ENCODE results near the gene SGIP1. TPM values are rescaled to one million over a fixed set of nuclear protein-coding genes. Genes with fewer than 3 reads are reported as not detected.

SGIP1 gene
- total RNA-seq, 1 donor: 17.4 TPM

- peak; percentile 36 for DNase-seq (ENCODE audit: insufficient read length, low spot score, missing footprints)
- Histone ChIP-seq H3K4me2 (ENCODE audit: insufficient read depth, low read length) (peak overlapping the region; percentile 42), H3K79me2 (ENCODE audit: insufficient read depth, low read length) (no peaks in the 10 kb centered on the region), H3K4me3 (ENCODE audit: insufficient read depth, low read length) (no peak overlapping the region), H4K20me1 (ENCODE audit: insufficient read depth, low read length) (no peaks in the 10 kb centered on the region), H3K4me1 (ENCODE audit: insufficient read depth, low read length) (peaks cover 20% of the 10 kb centered on the region), H3K27me3 (ENCODE audit: insufficient read depth, low read length) (no peaks in the 10 kb centered on the region), H3K9me3 (ENCODE audit: low read depth, low read length) (no peaks in the 10 kb centered on the region), H2AFZ (ENCODE audit: low read length) (no peak overlapping the region), H3K27ac (ENCODE audit: low read depth, low read length) (peak overlapping the region; percentile 71), H3K36me3 (ENCODE audit: insufficient read depth, low read length) (no peaks in the 10 kb centered on the region)
- no peak for TF ChIP-seq CTCF (IDR thresholded peaks at IDR 0.05; ENCODE audit: extremely low read depth, low read depth, low read length)
These were observed 90.6 kb downstream of the SGIP1 start for GRCh38 chr1:66624412-66625060.

- no peaks in the 10 kb centered on the region for H3K9me3 ChIP-seq (ENCODE audit: low read depth, low read length)
- no peak overlapping the region for H3K4me2 ChIP-seq (ENCODE audit: insufficient read depth, low read length)
- no peak for TF ChIP-seq CTCF (IDR thresholded peaks at IDR 0.05; ENCODE audit: extremely low read depth, low read depth, low read length)
- no peaks in the 10 kb centered on the region for H3K36me3 ChIP-seq (ENCODE audit: insufficient read depth, low read length)
- H3K27me3 ChIP-seq (ENCODE audit: insufficient read depth, low read length): no peaks in the 10 kb centered on the region
- no peak overlapping the region for H3K4me3 ChIP-seq (ENCODE audit: insufficient read depth, low read length)
- no peak for DNase-seq (ENCODE audit: insufficient read length, low spot score, missing footprints)
- H3K4me1 ChIP-seq (ENCODE audit: insufficient read depth, low read length): peaks cover 20% of the 10 kb centered on the region
- no peak overlapping the region for H2AFZ ChIP-seq (ENCODE audit: low read length)
- H3K27ac ChIP-seq (ENCODE audit: low read depth, low read length): no peak overlapping the region
- no peaks in the 10 kb centered on the region for H4K20me1 ChIP-seq (ENCODE audit: insufficient read depth, low read length)
- H3K79me2 ChIP-seq (ENCODE audit: insufficient read depth, low read length): no peaks in the 10 kb centered on the region
These were observed 92.3 kb downstream of the SGIP1 start for GRCh38 chr1:66626261-66626660.

GRCh38 chr1:66628926-66629325 lies 95.0 kb downstream of the SGIP1 start:
- Histone ChIP-seq H4K20me1 (ENCODE audit: insufficient read depth, low read length) (no peaks in the 10 kb centered on the region), H3K4me3 (ENCODE audit: insufficient read depth, low read length) (no peak overlapping the region), H3K79me2 (ENCODE audit: insufficient read depth, low read length) (no peaks in the 10 kb centered on the region), H3K4me1 (ENCODE audit: insufficient read depth, low read length) (peaks cover 13% of the 10 kb centered on the region), H3K4me2 (ENCODE audit: insufficient read depth, low read length) (no peak overlapping the region), H2AFZ (ENCODE audit: low read length) (no peak overlapping the region), H3K27me3 (ENCODE audit: insufficient read depth, low read length) (no peaks in the 10 kb centered on the region), H3K36me3 (ENCODE audit: insufficient read depth, low read length) (no peaks in the 10 kb centered on the region), H3K27ac (ENCODE audit: low read depth, low read length) (no peak overlapping the region), H3K9me3 (ENCODE audit: low read depth, low read length) (no peaks in the 10 kb centered on the region)
- no peak for DNase-seq (ENCODE audit: insufficient read length, low spot score, missing footprints)
- no peak for TF ChIP-seq CTCF (IDR thresholded peaks at IDR 0.05; ENCODE audit: extremely low read depth, low read depth, low read length)

GRCh38 chr1:66633159-66633558 lies 99.2 kb downstream of the SGIP1 start:
- DNase-seq (ENCODE audit: insufficient read length, low spot score, missing footprints): no peak
- TF ChIP-seq CTCF (IDR thresholded peaks at IDR 0.05; ENCODE audit: extremely low read depth, low read depth, low read length): no peak

More at GRCh38 chr1:66633159-66633558, 99.2 kb downstream of the SGIP1 start:
- Histone ChIP-seq H3K27me3 (ENCODE audit: insufficient read depth, low read length) (no peaks in the 10 kb centered on the region), H3K27ac (ENCODE audit: low read depth, low read length) (no peak overlapping the region), H2AFZ (ENCODE audit: low read length) (no peak overlapping the region), H4K20me1 (ENCODE audit: insufficient read depth, low read length) (no peaks in the 10 kb centered on the region), H3K4me3 (ENCODE audit: insufficient read depth, low read length) (no peak overlapping the region), H3K9me3 (ENCODE audit: low read depth, low read length) (no peaks in the 10 kb centered on the region), H3K36me3 (ENCODE audit: insufficient read depth, low read length) (no peaks in the 10 kb centered on the region), H3K4me1 (ENCODE audit: insufficient read depth, low read length) (no peaks in the 10 kb centered on the region), H3K79me2 (ENCODE audit: insufficient read depth, low read length) (no peaks in the 10 kb centered on the region), H3K4me2 (ENCODE audit: insufficient read depth, low read length) (no peak overlapping the region)

Data from osteoblast (primary cell).